Activated T-cell treated with anti-CD3 and anti-CD28 coated beads for 48 hours (primary cell): ENCODE measurements around the gene OASL.
A peak's percentile ranks its signal among the peaks of the same experiment; 100 is the strongest.
"Not testable (repeated sequence)": the region's sequence is repeated elsewhere in the genome, so short reads cannot be mapped to it uniquely, and the experiment has no call there.

Experiments used
- DNase-seq: peaks from one replicate; pipeline ENCODE4 v3.0.0-alpha.2; 2020; ENCODE audit warnings: low read depth

OASL gene

DNA sequence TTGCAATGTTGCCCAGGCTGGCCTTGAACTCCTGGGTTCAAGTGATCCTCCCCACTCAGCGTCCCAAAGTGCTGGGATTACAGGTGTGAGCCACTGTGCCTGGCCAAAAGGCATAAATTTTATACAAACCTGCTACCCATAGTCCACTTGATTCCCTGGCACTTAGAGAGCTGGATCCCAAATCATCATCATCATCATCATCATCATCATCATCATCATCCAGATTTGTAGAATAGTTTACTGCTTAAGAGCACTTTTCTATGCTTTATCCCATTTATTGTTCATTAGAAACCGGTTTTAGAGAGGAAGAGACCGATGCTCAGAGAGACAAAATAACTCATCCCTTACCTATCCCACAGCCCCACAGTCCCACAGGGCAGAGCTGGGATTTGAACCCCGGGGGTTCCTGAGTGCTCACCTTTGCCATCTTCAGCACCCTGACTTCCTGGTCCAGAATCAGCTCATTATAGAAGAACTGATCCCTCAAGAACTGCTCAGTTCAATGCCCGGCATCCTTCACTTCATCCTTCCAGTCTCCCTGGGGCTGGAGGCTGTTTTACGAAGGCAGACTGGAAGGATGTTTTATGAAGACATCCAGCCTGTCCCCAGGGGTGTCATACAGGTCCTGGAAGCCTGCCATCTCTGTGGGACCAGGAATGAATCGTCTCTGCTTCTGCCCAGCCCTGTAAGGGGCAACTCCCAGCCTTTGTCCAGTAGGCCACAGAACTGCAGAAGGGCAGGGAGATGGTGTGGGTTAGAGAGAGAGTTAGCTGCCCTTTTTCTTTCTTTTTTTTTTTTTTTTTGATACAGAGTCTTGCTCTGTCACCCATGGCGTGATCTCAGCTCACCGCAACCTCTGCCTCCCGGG, 20.2 kb upstream of the OASL start:
- DNase-seq: no peak

DNA sequence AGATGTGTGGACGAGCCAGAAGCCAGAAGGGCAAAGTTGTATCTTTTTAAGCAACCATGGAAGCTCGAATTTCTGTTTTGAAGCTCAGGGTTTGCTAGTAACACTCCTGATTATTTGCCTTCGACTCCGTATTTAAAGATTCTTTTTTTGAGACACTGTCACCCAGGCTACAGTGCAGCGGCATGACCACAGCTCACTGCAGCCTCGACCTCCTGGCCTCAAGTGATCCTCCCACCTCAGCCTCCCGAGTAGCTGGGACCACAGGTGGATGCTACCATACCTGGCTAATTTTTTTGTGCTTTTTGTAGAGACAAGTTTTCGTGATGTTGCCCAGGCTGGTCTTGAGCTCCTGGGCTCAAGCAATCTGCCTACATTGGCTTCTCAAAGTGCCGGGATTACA, 18.7 kb upstream of the OASL start:
- no peak for DNase-seq

DNA sequence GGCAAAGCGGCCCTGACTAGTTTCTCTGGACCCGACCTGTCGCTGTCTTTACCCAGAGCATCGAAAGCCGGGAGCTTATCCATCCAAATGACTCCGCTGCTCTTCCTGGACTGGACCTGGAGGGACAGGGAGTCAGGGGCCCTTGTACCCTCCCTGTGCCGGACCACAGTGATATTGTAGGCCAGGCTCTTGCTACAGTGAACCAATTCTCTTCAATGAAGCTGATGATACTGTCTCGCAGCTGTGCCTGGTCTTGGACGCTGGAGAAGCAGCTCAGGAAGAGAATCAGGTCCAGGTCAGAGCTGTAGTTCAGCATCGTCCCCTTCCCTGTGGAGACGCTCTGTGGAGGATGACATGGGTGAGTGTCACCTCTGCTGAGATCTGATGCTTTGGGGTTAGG, 14.7 kb upstream of the OASL start:
- no peak for DNase-seq

DNA sequence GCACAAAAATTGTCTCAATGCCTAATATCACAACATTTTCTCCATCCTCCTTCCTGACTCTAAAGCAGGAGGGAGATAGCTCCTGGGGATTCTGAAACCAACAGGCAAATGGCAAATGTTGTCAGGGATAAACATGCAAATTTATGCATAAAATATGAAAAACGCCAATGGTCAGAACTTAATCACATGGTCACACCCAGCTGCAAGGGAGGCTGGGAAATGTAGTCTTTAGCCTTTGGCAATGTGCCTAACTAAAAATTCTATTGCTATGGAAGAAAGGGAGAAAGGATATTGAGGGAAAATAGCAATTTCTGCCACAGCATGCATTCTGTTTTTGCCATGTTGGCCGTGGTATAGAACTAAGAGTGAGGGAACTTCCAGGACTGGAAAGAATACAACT, 11.7 kb upstream of the OASL start:
- DNase-seq: no peak

DNA sequence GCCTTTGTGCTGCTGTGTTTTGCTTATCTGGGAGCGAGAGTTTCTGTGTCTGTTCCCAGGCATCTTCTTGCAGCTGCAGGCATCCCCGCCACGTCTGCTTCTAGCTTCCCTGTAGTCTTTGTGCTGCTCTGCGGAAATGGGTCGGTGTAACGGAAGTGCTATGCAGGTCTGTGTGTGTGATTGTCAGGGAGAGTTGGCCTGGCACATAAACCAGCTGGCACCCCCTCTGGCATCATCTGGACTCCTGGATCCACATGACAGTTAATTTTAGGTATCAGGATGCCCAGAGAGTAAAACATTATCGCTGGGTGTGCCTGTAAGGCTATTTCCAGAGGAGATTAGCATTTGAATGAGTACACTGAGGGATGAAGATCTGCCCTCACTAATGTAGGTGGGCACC, 9.4 kb upstream of the OASL start:
- DNase-seq: no peak

DNA sequence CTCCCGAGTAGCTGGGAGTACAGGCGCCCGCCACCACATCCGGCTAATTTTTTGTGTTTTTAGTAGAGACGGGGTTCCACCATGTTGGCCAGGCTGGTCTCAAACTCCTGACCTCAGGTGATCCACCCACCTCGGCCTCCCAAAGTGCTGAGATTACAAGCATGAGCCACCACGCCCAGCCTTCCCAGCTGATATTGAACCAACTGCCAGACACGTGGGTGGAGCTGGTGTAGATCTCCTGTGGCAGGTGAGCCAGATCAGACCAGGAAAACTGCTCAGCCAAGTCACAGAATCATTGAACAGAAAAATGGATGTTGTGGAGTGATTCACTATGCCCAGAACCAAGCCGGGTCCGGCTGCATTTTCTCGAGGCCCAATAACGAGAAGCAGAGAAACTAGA, 8.4 kb upstream of the OASL start:
- DNase-seq: not testable (repeated sequence)

DNA sequence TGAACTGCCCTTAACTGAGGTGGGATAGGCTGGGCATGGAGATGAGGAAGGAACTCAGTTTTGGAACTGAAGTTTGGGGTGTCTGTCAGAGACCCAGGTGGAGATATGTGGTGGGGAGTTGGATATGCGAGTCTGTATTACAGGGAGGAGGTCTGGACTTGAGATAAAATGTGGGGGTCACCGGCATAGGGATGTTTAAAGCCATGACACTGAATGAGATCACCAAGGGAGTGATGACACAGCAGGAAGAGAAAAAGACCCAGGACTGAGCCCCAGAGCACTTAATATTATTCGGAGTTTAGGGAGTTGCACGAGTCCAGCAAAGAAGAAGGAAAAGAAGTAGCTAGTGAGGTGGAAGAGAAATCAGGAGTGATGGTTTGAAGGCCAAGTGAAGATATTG, 4.0 kb upstream of the OASL start:
- no peak for DNase-seq

DNA sequence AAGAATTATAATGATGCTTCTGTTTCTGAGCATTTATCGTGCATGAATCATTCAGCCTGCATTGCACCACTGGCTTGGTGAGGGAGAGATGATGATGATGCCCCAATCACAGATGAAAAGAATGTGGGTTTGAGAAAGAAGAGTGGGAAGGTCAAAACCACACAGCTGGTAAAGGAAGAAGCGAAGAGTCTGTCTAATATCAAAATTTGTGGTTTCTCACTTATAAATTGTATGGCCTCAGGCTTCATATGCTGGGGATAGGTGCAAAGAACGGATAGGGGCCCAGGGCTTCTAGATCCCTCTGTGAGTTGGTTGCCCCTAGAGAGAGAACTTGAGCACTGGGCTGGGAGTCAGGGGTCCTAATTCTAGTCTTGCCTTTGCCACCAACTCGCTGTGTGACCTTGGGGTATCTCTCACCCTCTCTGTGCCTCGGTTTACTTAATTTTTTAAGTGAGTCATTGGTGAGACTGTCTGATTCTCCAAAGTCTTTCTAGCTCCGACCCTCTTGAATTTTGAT, 2.2 kb downstream of the OASL start:
- peak; percentile 31 for DNase-seq

DNA sequence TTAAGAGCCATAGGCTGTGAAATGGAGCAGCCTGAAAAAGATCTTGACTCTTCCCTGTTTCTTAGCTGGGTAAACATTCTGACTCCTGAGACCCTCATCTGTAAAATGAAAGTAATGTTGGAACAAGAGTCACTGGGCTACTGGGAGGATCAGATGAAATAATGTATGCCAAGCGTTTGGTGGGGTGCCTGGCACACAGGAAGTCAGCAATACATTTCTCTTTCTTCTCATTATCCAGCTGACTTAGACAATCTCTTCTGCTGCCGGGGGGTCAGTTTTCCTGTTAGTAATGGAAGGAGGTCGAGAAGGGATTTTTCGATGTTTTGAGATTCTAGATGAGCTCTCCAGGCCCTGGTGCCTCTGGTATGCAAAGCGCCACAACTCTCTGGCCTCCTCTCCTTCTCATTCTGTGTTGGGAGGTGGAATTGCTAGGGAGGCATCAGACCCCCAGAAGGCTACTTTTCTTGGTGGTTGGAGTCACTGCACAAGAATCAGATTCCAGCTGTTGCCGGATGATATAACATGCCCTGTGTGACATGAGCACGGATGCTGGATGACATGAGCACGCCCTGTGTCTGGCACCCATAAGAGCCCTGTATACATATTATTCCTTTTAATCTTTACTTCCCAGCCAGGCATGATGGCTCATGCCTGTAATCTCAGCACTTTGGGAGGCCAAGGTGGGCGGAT, 4.3 kb downstream of the OASL start:
- DNase-seq: no peak

DNA sequence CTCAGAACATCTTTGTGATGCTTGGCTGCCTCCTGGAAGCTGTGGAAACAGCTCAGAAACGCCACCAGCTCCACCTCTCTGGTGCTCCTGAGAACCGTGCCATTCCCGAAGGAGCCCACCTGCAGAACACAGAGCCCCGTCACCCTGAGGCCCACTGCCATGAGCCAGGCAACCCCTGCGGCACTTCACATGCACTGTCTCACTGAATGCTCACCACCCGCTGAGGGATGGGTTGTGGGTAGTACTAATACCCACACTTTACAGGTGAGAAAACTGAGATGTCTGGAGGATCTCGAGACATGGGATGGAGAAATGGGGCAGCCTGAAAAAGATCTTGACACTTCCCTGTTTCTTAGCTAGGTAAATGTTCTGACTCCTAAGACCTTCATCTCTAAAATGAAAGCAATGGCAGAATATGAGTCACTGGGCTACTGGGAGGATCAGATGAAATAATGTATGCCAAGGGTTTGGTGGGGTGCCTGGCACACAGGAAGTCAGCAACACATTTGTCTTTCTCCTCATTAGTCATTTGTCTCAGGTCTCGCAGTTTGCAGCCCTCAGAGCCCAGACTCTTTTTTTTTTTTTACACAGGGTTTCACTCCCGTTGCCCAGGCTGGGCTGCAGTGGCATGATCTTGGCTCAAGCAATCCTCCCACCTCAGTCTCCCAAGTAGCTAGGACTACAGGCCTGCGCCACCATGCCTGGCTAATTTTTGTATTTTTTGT, 5.3 kb downstream of the OASL start:
- peak; percentile 30 for DNase-seq

DNA sequence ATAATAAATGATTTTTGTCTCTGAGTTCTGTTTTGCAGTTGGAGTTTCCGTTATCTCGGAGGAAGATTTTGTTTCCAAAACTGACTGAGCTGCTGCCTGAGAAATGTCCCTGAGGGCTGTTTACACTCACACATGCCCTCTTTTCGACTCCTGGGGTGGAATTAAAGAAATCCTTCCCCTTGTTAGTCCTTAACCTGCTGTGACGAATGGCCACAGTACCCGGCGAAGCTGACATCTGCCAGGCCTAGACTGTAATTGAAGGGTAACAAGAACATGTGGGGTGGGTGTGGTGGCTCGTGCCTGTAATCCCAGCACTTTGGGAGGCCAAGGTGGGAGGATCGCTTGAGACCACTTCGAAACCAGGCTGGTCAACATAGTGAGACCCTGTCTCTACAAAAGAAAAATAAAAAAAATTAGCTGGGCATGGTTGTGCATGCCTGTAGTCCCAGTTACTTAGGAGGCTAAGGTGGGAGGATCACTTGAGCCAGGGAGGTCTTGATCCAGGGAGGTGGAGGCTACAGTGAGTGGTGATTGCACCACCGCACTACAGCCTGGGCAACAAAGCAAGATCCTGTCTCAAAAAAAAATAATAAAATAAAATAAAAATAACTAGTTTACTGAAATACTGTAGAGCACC, 8.4 kb downstream of the OASL start:
- no peak for DNase-seq

DNA sequence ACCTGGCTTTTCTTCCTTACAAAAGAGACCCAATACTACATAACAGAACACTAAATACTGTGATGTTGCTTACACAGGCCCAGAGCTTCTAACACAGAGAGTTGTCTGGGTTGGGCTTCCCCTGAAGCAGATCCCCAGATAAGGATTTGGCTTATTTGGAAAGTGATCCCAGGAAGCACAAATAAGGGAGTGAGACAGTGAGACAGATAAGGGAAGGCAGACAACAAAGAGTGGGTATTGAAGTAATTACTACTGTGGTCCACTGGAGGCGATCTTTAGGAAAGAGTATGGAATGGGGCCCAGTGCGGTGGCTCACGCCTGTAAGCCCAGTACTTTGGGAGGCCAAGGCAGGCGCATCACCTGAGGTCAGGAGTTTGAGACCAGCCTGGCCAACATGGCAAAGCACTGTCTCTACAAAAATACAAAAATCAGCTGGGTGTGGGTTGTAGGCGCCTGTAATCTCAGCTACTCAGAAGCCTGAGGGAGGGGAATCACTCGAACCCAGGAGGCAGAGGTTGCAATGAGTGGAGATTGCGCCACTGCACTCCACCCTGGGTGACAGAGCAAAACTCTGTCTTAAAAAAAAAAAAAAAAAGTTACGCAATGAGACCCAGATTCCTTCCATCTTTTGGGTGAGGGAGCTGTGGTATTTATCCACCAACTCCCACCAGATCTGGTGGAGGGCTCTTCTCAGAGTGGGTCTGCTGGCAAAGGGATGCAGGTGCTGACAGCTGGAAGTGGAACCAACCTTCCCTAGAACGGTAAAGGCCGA, 12.6 kb downstream of the OASL start:
- no peak for DNase-seq

DNA sequence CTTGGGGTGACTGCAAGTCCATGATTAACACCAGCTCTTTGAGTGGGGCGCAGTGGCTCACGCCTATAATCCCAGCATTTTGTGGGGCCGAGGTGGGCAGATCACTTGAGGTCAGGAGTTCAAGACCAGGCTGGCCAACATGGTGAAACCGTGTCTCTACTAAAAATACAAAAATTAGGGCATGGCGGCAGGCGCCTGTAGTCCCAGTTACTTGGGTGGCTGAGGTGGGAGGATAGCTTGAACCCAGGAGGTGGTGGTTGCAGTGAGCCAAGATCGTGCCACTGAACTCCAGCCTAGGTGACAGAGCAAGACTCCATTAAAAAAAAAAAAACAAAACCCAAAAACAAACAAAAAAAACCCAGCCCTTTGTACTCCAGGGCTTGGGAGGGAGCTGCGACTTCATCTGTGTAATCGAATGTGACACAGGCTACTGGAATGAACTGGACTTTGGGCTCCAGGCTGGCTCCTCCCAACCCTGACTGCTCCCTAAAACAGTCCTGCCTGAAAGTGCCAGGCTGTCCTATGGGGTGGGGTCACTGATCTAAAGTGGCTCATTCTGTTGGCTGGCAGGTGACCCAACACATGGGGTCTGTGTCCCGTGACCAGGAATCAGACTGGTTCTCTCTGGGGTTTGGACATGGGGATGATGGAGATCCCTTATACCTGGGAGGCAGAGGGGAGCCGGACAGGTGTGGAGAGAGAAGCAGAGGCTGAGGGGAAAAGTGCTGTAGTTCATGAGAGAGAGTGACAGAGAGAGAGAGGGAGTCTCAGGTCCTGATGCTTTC, 13.4 kb downstream of the OASL start:
- no peak for DNase-seq

DNA sequence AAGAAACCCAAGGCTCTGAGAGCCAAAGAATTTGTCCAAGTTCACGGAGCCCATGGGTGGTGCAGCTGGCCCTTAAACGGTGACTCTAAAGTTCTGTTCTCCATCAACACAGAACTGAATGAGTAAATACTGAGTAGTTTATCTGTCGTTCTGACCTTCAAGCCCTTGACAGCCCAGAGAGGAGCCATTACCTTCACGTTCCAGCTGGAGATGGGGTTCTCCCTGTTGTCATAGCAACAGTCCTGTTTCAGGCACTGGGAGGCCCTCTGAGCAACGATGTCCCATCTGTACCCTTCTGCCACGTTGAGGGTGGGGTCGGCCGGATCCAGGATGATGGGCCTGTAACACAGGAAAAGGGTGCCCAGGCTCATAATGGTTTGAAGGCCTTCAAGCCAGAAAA, 15.2 kb downstream of the OASL start:
- no peak for DNase-seq

DNA sequence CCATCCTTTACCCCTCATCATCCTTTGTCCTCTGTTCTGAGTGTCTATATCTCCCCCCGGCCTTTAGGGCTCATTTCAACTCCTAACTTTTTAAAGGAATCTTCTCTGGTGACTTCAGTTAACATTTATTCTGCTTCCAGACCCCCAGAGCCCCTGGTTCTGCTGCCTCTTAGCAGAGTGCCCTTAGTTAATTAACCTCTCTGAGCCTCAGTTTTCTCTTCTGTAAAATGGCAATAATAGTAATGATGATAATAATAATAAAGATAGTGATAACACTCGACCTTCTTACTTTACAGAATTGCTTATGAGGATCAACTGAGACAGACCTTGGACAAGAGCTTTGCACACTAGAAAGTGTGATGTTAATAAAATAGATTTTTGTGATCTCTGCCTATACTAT, 16.3 kb downstream of the OASL start:
- no peak for DNase-seq

DNA sequence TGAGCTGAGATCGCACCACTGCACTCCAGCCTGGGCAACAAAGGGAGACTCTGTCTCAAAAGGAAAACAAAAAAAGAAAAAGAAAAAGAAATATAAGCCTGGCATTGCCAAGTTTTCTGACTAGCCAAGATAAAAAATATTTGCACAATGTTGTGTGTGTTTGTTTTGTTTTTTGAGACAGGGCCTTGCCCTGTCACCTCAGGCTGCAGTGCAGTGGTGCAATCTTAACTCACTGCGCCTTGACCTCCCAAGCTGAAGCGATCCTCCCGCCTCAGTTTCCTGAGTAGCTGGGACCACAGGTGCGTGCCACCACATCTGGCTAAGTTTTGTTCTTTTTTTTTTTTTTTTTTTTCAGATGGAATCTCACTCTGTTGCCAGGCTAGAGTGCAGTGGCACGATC, 17.3 kb downstream of the OASL start:
- no peak for DNase-seq

DNA sequence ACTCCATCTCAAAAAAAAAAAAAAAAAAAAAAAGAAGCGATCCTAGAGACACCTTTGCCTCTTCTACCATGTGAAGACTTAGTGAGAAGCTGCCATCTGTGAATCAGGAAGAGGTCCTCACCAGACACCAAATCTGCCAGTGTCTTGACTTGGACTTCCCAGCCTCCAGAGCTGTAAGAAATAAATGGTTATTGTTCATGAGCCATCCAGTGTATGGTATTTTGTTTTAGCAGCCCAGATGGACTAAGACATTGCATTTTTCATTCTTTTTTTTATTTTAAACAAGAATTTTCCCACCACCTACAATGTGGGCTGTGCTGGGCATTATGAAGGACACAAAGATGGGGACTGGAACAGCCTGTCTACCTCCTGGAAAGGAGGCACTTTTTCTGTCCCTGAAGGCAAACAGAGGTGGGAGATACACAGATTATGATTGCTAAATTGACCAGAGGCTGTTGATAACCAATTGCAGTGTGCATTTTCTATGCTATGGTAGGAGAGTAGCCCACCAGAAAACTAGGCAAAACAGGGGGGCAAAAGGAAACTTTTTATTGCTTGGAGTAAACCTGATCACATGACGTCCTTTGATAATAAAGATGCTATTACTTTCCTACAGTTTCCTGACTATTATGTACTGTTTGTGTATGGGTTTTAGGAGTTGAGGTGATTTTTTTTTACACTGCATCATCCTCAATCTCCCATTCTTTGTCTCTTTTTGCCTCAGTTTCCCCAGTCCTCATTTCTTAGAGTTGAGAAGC, 20.0 kb downstream of the OASL start:
- DNase-seq: no peak

DNA sequence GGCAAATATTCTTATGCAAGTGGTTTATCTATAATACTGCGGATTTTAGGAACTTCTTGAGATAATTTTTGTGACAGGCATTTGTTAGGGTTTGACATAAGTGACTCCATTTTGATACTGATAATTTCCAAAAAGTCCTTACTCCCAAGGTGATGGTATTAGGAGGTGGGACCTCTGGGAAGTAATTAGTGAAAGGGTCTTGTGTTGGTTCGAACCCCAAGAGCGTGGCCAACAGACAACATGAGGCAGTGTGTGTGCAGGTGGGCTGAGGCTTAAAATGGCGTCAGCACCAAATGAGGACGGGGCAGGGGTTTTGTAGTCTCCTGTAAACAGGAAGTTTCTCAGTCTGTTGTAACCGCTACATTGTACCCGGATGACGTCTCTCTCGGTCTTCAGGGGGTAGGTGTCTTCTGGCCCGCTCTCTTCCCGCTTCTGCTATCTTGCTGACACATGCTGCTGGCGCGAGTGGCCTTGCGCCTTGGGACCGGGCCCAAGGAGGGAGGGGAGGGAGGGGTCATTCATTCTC, 21.0 kb downstream of the OASL start:
- no peak for DNase-seq
